HUES48 (cell line): Measurements from ENCODE around the gene SON.

Experiments used
- H3K27ac ChIP-seq: one replicate; pipeline ENCODE4 v1.7.0; 2013; ENCODE audit warnings: low read depth, low read length, inconsistent platforms
- H3K27me3 ChIP-seq: 2 replicates; pipeline ENCODE4 v1.6.1; 2013; ENCODE audit warnings: mild to moderate bottlenecking, low read length; ENCODE audit not compliant: control insufficient read depth, insufficient read depth
- H3K36me3 ChIP-seq: 2 replicates; pipeline ENCODE4 v1.6.1; 2013; ENCODE audit warnings: low read length; ENCODE audit not compliant: control insufficient read depth, insufficient read depth
- H3K4me1 ChIP-seq: 2 replicates; pipeline ENCODE4 v1.6.1; 2013; ENCODE audit warnings: mild to moderate bottlenecking, low read length; ENCODE audit not compliant: control insufficient read depth, insufficient read depth
- H3K4me3 ChIP-seq: 2 replicates; pipeline ENCODE4 v1.5.1; 2013; ENCODE audit warnings: mild to moderate bottlenecking, low read depth, low read length
- H3K9ac ChIP-seq: 2 replicates; pipeline ENCODE4 v1.6.1; 2013; ENCODE audit warnings: mild to moderate bottlenecking, low read depth, low read length, moderate library complexity
- H3K9me3 ChIP-seq: 2 replicates; pipeline ENCODE4 v1.6.1; 2013; ENCODE audit warnings: low read length; ENCODE audit not compliant: control insufficient read depth, insufficient read depth

SON gene

DNA sequence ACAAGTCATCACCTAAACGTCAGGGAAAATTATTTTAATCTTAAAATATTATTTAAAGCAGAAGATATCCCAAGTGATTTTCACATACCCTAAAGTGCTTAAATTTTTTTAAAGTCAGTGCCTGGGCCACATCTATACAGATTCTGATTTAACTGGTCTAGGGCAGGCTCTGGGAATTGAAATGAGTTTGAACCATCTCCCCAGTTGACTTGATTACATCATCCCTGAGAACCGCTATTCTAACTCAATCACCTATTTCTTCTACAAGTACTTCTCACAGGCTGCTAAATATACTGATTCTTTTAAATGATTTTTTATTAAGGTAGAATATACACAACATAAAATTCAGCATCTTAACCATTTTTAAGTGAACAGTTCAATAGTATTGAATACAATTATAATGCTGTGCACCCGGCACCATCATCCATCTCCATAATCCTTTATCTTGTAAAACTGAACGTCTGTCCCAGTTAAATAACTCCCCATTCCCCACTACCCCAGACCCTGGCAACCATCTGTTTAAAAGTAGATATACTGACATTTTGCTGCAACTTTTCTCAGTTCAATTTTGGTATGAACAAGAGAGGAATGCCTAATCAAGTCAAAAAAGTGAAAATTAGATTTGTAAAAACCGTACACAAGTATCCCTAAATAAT is 20.4 kb upstream of the SON start:
- no peak overlapping the region for H3K4me3 ChIP-seq
- H3K27ac ChIP-seq: no peak overlapping the region
- peaks cover 89% of the 10 kb centered on the region for H3K36me3 ChIP-seq
- H3K4me1 ChIP-seq: no peaks in the 10 kb centered on the region
- H3K9ac ChIP-seq: no peak overlapping the region
- no peaks in the 10 kb centered on the region for H3K9me3 ChIP-seq
- no peaks in the 10 kb centered on the region for H3K27me3 ChIP-seq

- Histone ChIP-seq H3K27ac (no peak overlapping the region), H3K9me3 (no peaks in the 10 kb centered on the region), H3K4me3 (no peak overlapping the region), H3K9ac (no peak overlapping the region), H3K27me3 (no peaks in the 10 kb centered on the region), H3K36me3 (peaks cover 89% of the 10 kb centered on the region), H3K4me1 (no peaks in the 10 kb centered on the region)
Observed at GRCh38 chr21:33522953-33523349, 19.9 kb upstream of the SON start.

DNA sequence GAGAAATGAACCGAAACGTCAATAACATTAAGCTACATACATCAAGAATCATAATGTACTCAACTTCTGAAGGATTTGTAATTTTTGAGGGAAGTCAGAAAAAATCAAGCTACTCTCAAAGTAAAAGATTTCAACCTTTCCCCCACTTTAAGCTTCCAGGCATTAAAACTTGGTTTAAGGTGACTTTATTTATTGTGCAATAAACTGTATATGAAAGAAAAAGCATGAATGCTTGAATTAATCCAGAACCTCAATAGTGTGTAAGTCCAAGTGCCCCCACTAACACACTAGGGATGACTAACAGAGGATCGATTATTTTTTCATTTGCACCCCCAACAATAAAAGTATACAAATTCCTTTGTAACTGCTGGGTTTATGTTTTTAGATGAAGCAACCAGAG is 11.8 kb upstream of the SON start:
- H3K27me3 ChIP-seq: no peaks in the 10 kb centered on the region
- H3K4me1 ChIP-seq: no peaks in the 10 kb centered on the region
- H3K27ac ChIP-seq: no peak overlapping the region
- H3K4me3 ChIP-seq: no peak overlapping the region
- no peak overlapping the region for H3K9ac ChIP-seq
- no peaks in the 10 kb centered on the region for H3K9me3 ChIP-seq
- H3K36me3 ChIP-seq: peaks cover 97% of the 10 kb centered on the region

DNA sequence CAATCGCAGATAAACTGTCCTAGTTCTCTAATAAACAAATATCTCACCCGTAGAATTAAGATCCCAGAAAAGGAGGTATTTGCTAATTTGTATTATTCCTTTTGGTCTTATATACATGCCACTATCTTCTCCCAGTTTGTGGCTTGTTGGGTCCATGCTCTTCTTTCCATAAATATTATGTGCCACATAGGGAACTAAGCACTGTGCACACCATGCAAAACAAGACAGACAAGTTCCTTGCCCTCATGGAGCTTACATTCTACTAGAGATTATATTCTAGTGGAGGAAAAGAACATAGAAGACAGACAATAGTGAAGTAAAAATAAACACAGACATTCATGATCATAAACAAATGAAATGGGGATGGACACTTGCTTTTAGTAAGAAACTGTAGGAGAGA is 5.6 kb upstream of the SON start:
- Histone ChIP-seq H3K4me1 (peaks cover 6% of the 10 kb centered on the region; the same call in 1 of the 2 replicates), H3K36me3 (peaks cover 80% of the 10 kb centered on the region), H3K9ac (no peak overlapping the region), H3K27me3 (no peaks in the 10 kb centered on the region), H3K27ac (no peak overlapping the region), H3K9me3 (no peaks in the 10 kb centered on the region), H3K4me3 (no peak overlapping the region)

DNA sequence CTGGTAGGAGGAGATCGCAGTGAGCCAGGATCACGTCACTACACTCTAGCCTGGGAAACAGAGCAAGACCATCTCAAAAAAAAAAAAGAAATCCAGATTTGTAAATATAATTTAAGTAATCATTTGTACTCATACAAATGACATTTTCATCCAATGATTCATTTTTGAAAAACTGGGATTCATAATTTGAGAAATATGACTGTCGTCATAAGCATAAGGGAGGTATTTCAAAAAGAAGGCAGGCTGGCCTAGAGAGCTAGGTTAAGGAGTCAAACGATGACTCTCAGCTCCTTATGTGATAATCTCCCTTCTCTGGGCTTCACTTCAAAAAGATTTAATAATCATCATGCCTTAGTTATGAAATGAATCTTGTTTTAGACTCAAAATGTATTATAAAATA is 3.2 kb upstream of the SON start:
- H3K36me3 ChIP-seq: peaks cover 58% of the 10 kb centered on the region
- no peak overlapping the region for H3K4me3 ChIP-seq
- no peaks in the 10 kb centered on the region for H3K9me3 ChIP-seq
- H3K9ac ChIP-seq: no peak overlapping the region
- H3K4me1 ChIP-seq: peaks cover 6% of the 10 kb centered on the region; the same call in 1 of the 2 replicates
- no peaks in the 10 kb centered on the region for H3K27me3 ChIP-seq
- H3K27ac ChIP-seq: no peak overlapping the region

DNA sequence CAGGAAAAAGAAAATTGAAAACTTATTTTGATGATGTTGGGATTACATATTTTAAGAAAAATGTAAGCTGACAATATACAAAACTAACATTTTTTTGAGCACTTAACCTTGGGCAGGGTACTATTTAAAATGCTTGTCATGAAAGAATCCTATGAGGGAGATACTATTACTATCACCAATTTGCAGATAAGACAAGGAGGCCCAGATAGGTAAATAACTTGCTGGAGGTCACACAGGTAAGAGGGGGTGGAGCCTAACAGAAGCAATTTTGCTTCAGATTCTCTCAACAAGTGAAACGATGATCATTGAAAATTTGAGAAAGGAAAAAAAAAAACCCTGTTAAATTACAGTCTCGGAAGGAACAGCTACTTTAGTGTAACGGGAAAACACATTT is 2.1 kb upstream of the SON start:
- Histone ChIP-seq H3K36me3 (peaks cover 48% of the 10 kb centered on the region), H3K27me3 (no peaks in the 10 kb centered on the region), H3K9ac (no peak overlapping the region), H3K9me3 (no peaks in the 10 kb centered on the region), H3K4me3 (peak overlapping the region; percentile 85), H3K4me1 (peaks cover 15% of the 10 kb centered on the region; the same call in 1 of the 2 replicates), H3K27ac (no peak overlapping the region)

DNA sequence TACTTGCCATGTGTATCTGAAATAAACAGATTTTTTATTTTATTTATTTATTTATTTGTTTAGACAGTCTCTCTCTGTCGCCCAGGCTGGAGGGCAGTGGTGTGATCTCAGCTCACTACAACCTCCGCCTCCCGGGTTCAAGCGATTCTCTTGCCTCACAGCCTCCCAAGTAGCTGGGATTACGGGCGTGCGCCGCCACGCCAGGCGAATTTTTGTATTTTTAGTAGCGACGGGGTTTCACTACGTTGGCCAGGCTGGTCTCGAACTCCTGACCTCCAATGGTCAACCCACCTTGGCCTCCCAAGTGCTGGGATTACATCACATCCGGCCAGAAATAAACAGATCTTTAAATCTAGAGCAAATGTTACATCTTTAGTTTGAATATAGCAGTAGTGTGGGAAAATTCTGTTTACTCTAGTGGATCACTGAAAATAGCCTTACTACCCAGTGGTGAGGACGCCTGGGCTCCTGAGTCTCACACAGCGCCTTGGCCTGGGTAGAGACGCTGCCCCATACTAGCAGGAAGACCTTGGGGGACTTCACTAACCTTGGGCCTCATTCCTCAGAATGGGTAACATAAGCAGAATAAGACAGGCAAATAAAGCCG is 1.6 kb upstream of the SON start:
- peaks cover 15% of the 10 kb centered on the region; the same call in 1 of the 2 replicates for H3K4me1 ChIP-seq
- H3K27ac ChIP-seq: peak overlapping the region; percentile 99
- peaks cover 48% of the 10 kb centered on the region for H3K36me3 ChIP-seq

DNA sequence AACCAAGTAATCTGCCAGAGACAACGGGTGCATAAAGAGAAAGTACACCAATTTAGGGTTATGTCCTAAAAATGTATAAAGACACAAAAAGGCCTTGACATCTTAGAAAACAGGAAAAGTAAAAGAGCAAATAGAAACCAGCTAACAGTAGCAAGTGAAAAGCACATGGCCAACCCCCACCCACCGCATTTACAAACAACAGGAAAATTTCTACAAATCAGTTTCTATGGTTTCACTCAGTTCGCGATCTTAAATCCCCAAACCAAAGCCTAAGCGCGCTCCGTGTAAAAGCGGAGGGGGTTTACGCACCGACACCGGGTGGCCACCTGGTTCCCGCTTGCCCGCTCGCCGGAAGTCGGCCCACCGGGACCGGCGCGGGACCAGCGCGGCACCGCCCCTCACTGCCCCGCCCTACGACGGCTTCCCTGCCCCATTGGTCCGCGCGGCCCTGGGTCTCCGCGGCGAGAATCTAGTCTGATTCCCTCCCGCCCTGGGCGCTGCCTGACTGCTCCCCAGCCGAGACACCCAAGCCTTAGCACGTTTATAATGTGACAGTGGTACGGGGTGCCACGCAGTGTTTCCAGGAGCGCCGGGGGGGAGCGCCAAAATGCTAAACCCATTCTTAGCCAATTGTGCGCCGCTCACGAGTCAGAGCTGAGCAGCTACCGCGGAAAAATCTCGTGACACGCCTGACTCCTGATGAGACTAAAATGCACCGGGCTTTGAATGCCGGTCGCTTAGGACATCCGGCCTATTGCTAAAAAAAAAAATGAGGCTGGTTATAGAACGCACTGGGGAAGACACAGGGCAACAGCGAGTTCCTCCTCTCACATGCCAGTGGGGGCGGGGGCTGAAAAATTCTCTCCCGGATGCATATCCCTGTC is 840 bp upstream of the SON start, which contains the start of gene GART:
TSS of gene GART (minus strand) at position 362 of the 884 bp plus-strand sequence. CDS start 2,802 bp downstream, outside the sequence.
- Histone ChIP-seq H3K9ac (peak within 1 kb of the TSS; percentile 96), H3K27ac (peak within 1 kb of the TSS; percentile 99), H3K4me1 (peaks cover 15% of the 10 kb centered on the region; the same call in 1 of the 2 replicates), H3K27me3 (no peaks in the 10 kb centered on the region), H3K4me3 (peak within 1 kb of the TSS; percentile 85), H3K9me3 (no peaks in the 10 kb centered on the region), H3K36me3 (peaks cover 47% of the 10 kb centered on the region)

More for the DNA sequence above, 1.6 kb upstream of the SON start:
- H3K4me3 ChIP-seq: peak overlapping the region; percentile 85
- H3K27me3 ChIP-seq: no peaks in the 10 kb centered on the region
- peak overlapping the region; percentile 95 for H3K9ac ChIP-seq
- H3K9me3 ChIP-seq: no peaks in the 10 kb centered on the region

- peak overlapping the region; percentile 85 for H3K4me3 ChIP-seq
- H3K9me3 ChIP-seq: no peaks in the 10 kb centered on the region
- H3K36me3 ChIP-seq: peaks cover 45% of the 10 kb centered on the region
Observed at GRCh38 chr21:33543505-33544129, 779 bp downstream of the SON start.

DNA sequence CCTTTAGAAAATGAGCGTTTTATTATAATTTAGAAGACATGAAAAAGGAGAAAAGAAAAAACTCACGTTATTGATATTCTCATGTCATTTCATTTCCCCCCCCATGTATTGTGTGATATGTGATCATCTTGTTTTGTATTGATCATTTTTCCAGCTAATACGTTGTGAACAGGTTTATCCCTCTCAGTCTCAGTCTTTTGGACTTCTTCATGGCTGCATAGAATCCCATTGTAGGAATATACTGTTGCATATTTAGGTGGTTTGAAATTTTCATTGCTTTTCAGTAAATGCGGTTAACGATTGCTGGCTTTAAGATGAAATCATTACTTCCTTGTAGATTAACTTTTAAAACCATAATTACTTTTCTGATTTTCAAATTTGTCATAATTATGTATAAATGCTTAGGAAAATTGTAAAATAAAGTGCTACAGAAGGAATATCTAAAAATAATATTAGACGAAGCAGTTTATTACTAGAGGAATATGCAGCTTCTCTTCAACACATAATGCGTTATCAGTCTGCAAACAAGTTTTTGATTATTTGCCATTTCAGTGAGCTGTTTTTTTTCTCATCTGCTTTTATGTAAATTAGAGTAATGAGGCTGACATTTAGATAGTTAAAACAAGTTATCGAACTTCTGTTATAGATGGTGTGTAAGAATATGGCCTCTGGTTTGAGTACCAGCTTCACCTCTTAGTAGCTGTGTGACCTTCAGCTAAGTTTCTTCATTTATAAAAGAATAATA is 1.8 kb downstream of the SON start:
- H3K4me3 ChIP-seq: peak overlapping the region; percentile 85
- H3K9ac ChIP-seq: peak overlapping the region; percentile 96
- peaks cover 15% of the 10 kb centered on the region; the same call in 1 of the 2 replicates for H3K4me1 ChIP-seq
- no peaks in the 10 kb centered on the region for H3K9me3 ChIP-seq
- H3K27me3 ChIP-seq: no peaks in the 10 kb centered on the region
- peaks cover 45% of the 10 kb centered on the region for H3K36me3 ChIP-seq
- H3K27ac ChIP-seq: no peak overlapping the region

More at GRCh38 chr21:33543505-33544129, 779 bp downstream of the SON start:
- H3K4me1 ChIP-seq: peaks cover 15% of the 10 kb centered on the region; the same call in 1 of the 2 replicates
- H3K9ac ChIP-seq: peak overlapping the region; percentile 96
- no peaks in the 10 kb centered on the region for H3K27me3 ChIP-seq
- H3K27ac ChIP-seq: peak overlapping the region; percentile 99
